Fibroblast of the aortic adventitia (primary cell): ENCODE results near the gene PAQR5. TPM values are rescaled to one million over a fixed set of nuclear protein-coding genes. Genes with fewer than 3 reads are reported as not detected.

Experiments
- DNase-seq: peaks from one replicate; pipeline ENCODE4 v3.0.0-alpha.2; 2010; ENCODE audit warnings: low read depth
- H3K4me3 ChIP-seq: 2 replicates; pipeline ENCODE4 v1.5.1; 2011; ENCODE audit warnings: low read depth, mild to moderate bottlenecking, control low read depth, low read length, moderate library complexity
- total RNA-seq: library from RNA; depleted of rRNA; stranded (reverse); fragments of >200 nt; gene quantifications from 2 replicates; pipeline ENCODE4 v1.2.3, GENCODE V29; 2012; ENCODE audit warnings: low replicate concordance
- TF ChIP-seq, protein P1 (sequence below): IDR thresholded peaks from 2 replicates; pipeline ENCODE4 v1.5.1; 2011; ENCODE audit warnings: mild to moderate bottlenecking, low read length, control low read depth, inconsistent platforms; ENCODE audit not compliant: insufficient read depth

Gene PAQR5
- total RNA-seq, 1 donor = 13.2 TPM

DNA sequence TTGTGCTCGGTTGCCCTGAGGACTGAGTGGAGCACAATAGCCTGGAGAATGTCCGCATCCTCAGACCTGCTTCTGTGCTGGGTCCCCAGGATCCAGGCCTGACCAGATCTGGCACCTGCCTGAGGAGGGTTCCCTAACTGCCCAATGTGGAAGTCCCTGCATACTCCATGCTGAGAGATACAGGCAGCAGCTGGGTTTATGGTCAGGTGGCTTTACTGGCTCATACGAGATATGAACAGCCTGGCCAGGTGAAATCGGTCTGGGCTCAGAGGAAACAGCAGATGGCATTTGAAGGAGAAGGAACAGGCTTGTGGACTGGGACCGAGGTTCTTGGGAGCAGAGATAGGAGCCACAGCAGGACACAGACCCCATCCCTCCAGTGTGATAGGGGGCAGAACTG, 97.3 kb downstream of the PAQR5 start:
- H3K4me3 ChIP-seq = no peak overlapping the region
- TF ChIP-seq, protein P1, sequence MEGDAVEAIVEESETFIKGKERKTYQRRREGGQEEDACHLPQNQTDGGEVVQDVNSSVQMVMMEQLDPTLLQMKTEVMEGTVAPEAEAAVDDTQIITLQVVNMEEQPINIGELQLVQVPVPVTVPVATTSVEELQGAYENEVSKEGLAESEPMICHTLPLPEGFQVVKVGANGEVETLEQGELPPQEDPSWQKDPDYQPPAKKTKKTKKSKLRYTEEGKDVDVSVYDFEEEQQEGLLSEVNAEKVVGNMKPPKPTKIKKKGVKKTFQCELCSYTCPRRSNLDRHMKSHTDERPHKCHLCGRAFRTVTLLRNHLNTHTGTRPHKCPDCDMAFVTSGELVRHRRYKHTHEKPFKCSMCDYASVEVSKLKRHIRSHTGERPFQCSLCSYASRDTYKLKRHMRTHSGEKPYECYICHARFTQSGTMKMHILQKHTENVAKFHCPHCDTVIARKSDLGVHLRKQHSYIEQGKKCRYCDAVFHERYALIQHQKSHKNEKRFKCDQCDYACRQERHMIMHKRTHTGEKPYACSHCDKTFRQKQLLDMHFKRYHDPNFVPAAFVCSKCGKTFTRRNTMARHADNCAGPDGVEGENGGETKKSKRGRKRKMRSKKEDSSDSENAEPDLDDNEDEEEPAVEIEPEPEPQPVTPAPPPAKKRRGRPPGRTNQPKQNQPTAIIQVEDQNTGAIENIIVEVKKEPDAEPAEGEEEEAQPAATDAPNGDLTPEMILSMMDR = no peak
- no peak for DNase-seq

DNA sequence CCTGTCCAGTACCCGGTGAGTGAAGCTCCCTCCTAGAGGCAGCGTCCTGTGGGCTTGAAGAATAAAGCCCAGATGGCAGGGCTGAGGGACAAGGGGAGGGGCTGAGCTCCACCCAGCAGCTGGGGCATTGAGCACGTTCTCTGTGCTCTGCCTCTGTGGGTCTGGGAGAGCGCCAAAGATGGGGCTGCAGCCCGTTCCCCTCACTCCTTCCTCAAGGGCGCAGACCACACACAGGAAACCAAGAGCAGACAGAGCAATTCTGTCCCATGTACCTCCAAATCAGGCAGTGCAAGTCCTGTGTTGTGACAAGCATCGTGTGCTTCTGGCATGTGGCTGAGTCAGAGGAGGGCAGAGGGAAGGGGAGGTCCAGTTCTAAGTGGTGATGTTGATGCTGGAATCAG, 99.8 kb downstream of the PAQR5 start:
- TF ChIP-seq, protein P1 = no peak
- no peak overlapping the region for H3K4me3 ChIP-seq
- no peak for DNase-seq

DNA sequence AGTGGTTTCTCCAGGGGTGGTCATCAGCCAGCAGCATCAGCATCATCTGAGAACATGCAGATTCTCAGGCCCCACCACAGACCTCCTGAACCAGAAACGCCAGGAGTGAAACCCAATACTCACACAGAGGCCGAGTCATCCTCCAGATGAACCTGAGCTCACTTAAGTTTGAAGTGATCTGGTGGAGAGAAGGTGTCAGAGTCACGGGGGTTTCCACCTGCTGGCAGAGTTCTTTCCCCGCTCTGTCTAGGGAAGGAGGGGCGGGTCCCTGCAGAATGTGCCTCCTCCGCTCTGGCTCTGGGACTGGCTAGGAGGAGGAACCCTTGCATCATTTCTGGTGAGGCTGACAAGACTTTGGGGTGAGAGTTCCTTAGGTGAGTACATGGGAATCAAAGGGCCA, 102.1 kb downstream of the PAQR5 start:
- DNase-seq = no peak
- TF ChIP-seq, protein P1 = no peak
- H3K4me3 ChIP-seq = no peak overlapping the region

DNA sequence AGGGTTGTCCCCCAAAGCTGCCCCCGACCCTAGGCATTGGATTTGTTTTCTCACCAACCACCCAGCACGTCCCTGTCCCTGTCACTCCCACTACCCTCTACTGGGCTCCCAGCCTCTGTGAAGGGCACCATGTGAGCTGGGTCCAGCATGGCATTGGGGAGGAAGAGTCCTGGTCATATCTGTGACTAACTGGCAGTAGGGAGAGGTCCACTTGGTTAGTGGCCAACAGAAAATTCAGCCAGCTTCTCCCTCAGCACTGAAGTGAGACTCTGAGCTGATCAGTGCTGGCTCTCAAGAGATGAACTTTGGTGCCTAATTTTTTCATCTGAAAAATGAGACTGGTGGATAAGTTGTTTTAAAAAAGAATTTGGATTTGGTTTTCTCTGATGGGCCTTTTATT, 104.1 kb downstream of the PAQR5 start:
- DNase-seq = no peak
- H3K4me3 ChIP-seq = no peak overlapping the region
- TF ChIP-seq, protein P1 = no peak

DNA sequence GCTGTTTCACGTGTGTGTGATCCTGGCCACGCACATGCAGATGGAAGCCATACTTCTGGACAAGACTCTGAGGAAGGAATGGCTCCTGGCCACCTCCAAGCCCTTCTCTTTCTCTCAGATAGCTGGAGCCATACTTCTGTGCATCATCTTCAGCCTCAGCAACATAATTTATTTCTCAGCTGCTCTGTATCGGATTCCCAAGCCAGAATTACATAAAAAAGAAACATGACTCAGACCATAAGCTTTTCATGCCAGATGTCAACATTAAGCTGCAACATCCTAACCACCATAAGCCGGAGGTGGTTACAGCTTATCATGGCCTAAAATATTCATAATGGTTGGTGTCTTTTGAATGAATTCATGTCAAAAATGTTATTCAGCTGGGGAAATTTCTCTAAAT, 104.9 kb downstream of the PAQR5 start:
- no peak overlapping the region for H3K4me3 ChIP-seq
- DNase-seq = peak; percentile 89
- TF ChIP-seq, protein P1 = no peak

DNA sequence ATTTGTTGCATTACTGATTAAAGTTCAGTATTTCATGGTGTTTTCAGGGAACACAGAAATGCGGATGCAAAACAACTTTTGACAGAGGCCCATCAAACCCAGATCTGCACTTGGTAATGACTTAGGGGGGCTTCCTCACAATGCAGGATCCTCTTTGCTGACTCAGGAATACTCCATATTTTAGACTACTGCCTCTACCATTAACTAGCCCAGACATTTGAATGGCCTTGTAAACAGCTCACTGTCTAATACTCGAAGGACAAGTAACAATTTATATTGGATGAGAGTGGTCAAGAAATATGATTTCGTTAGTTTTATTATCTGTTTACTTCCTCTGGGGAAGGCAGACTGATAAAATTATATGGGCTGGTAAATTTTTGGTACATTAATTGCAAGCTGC, 106.4 kb downstream of the PAQR5 start:
- no peak for DNase-seq
- TF ChIP-seq, protein P1 = no peak
- H3K4me3 ChIP-seq = no peak overlapping the region

DNA sequence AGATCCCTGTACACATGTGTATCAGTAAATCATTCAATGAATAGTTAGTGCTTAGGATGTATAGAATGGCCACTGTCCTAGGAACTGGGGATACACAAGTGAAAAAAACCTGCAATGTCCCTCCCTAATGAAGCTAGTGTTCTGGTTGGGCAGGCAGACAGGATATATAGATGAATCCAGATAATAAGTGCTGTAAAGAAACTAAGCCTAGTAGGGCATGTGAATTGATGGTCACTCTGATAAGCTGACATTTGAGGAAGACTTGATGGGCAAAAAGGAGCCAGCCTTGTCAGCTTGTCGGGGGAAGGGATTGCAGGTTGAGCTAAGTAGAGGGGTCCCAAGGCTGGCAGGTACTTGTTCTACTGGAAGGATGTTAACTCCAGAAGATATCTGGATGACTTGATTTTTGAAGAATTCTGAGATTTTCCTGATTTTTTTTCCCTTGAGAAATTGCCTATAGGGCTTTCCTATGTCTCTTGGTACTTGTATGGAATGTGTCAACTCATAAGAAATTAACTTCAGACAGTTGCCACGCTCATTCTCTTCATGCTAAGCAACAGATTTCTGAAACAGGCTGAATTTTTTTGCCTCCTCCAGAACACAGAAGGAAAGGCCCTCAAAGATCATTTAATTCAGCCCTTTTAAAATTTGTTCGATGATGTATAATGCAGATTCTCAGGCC, 109.1 kb downstream of the PAQR5 start:
- DNase-seq = no peak
- no peak overlapping the region for H3K4me3 ChIP-seq
- TF ChIP-seq, protein P1 = no peak
